MM.1S (cell line): ENCODE data around the gene TSPO2.

Experiments used
- CTCF ChIP-seq: fragments of 300-600 bp; sonication (generic); IDR thresholded peaks from 2 replicates; pipeline ENCODE4 v1.5.1; 2016; ENCODE audit warnings: antibody characterized with exemption, low read length, mixed read lengths
- EZH2 ChIP-seq: fragments of 300-600 bp; sonication (generic); optimal IDR thresholded peaks from 2 replicates; pipeline ENCODE3; 2017; ENCODE audit warnings: low read depth, mild to moderate bottlenecking, antibody characterized with exemption, low read length, mixed read lengths

GRCh38 chr6:41047306-41047705, 5.0 kb downstream of the TSPO2 start:
- no peak for TF ChIP-seq EZH2
- no peak for TF ChIP-seq CTCF
